Progenitor cell of endocrine pancreas (in vitro differentiated cells): ENCODE measurements around the gene FCGR3A. TPM values are rescaled to one million over a fixed set of nuclear protein-coding genes. Genes with fewer than 3 reads are reported as not detected.

Experiments used
- DNase-seq: peaks from one replicate; pipeline ENCODE4 v3.0.0; 2021; ENCODE audit warnings: low spot score; ENCODE audit not compliant: unreplicated experiment
- H3K27ac Mint-ChIP-seq: 2 replicates; pipeline ENCODE4 v1.8.0; 2021; ENCODE audit warnings: mild to moderate bottlenecking, moderate library complexity, mixed read lengths
- H3K27me3 Mint-ChIP-seq: 2 replicates; pipeline ENCODE4 v1.8.0; 2021; ENCODE audit warnings: mixed read lengths
- H3K36me3 Mint-ChIP-seq: 2 replicates; pipeline ENCODE4 v1.8.0; 2022; ENCODE audit warnings: mixed read lengths; ENCODE audit not compliant: insufficient read depth
- H3K4me1 Mint-ChIP-seq: 2 replicates; pipeline ENCODE4 v1.8.0; 2021; ENCODE audit warnings: low read depth, mixed read lengths
- H3K4me3 Mint-ChIP-seq: 2 replicates; pipeline ENCODE4 v1.8.0; 2021; ENCODE audit warnings: low read depth, mild to moderate bottlenecking, moderate library complexity, mixed read lengths
- H3K9me3 Mint-ChIP-seq: 2 replicates; pipeline ENCODE4 v1.8.0; 2021; ENCODE audit warnings: low read depth, mixed read lengths
- total RNA-seq: library from RNA; stranded (reverse); gene quantifications from 2 replicates; pipeline ENCODE4 v1.2.1, GENCODE V29; 2021
- TF ChIP-seq, protein P1 (sequence below): fragments of 200-600 bp; sonication (generic); IDR thresholded peaks from one replicate; pipeline ENCODE4 v1.5.0; 2021; ENCODE audit warnings: antibody characterized with exemption, mild to moderate bottlenecking; ENCODE audit not compliant: unreplicated experiment

The FCGR3A gene
- total RNA-seq, 1 donor from 2014 or later, result not detected

DNA sequence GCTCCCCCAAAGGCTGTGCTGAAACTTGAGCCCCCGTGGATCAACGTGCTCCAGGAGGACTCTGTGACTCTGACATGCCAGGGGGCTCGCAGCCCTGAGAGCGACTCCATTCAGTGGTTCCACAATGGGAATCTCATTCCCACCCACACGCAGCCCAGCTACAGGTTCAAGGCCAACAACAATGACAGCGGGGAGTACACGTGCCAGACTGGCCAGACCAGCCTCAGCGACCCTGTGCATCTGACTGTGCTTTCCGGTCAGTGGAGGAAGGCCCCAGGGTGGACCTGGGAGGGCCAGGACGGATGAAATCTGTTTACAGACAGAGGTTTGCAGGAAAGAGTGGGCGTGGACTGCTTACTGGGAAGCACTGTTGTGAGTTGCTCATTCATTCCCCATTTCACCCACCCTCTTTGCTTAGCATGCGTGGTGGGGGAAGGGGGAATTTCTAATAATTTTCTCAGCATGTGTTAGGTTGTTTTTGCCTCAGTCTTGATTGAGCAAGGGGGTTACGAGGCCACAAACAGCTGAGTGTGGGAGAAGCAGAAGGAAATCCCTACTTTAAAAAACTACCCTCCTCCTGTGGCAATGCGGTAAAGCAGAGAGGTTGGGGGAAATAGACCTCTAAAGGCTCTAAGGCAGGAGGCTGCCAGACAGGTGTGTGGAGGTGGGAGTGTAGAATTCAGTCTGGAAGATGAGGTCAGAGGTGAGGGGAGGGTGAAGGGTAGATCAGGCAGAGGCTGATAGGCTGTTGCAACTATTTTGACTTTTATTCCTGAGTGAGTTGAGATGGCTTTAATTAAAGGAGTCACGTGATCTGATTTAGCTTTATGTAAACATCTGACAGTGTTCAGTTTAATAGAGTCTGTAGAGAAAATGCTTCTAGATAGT, 43.0 kb downstream of the FCGR3A start:
- H3K27ac Mint-ChIP-seq, result no peak overlapping the region
- H3K4me3 Mint-ChIP-seq, result no peak overlapping the region
- H3K36me3 Mint-ChIP-seq, result no peaks in the 10 kb centered on the region
- no peak for DNase-seq
- H3K27me3 Mint-ChIP-seq, result peaks cover 18% of the 10 kb centered on the region
- H3K4me1 Mint-ChIP-seq, result peaks cover 15% of the 10 kb centered on the region
- TF ChIP-seq, protein P1, sequence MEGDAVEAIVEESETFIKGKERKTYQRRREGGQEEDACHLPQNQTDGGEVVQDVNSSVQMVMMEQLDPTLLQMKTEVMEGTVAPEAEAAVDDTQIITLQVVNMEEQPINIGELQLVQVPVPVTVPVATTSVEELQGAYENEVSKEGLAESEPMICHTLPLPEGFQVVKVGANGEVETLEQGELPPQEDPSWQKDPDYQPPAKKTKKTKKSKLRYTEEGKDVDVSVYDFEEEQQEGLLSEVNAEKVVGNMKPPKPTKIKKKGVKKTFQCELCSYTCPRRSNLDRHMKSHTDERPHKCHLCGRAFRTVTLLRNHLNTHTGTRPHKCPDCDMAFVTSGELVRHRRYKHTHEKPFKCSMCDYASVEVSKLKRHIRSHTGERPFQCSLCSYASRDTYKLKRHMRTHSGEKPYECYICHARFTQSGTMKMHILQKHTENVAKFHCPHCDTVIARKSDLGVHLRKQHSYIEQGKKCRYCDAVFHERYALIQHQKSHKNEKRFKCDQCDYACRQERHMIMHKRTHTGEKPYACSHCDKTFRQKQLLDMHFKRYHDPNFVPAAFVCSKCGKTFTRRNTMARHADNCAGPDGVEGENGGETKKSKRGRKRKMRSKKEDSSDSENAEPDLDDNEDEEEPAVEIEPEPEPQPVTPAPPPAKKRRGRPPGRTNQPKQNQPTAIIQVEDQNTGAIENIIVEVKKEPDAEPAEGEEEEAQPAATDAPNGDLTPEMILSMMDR, result no peak
- H3K9me3 Mint-ChIP-seq, result no peaks in the 10 kb centered on the region

DNA sequence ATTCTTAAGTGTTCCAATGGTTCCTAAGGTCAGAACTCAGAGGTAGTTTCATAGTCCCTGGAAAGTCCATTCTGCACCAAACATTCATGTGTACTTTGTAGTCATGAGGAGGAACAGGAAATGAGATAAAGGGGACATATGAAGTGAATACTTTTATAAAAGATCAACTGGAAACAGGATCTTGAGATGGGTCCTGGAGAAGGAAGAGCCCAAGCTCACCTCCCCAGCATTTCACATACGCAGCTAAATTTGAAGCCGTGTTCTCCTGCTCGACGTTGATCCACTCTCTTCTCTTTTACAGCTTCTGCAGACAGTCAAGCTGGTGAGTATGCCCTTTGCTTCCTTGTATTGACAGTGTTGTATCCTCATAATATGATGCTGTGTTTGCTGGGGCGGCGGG, 43.9 kb downstream of the FCGR3A start:
- Mint-ChIP-seq H3K9me3 (no peaks in the 10 kb centered on the region), H3K36me3 (no peaks in the 10 kb centered on the region), H3K27me3 (peaks cover 20% of the 10 kb centered on the region), H3K4me1 (peaks cover 15% of the 10 kb centered on the region), H3K27ac (no peak overlapping the region), H3K4me3 (no peak overlapping the region)
- no peak for DNase-seq
- TF ChIP-seq, protein P1, result no peak

DNA sequence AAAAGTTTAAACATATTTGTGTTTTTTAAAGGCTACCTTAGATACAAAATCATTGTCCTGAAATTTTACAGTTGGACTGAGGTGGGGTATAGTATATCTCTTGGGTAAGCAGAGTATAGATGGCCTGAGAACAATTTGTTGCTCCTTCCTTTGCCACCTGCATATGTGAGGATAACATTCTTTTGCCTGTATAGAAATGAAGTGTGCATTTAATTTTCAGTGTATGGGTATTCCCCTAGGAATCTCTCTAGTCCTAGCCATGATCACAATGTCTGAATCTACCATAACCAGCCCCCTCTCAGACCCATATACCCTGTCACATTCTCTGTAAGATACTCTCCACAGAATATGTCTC, 46.2 kb downstream of the FCGR3A start:
- peaks cover 15% of the 10 kb centered on the region for H3K4me1 Mint-ChIP-seq

DNA sequence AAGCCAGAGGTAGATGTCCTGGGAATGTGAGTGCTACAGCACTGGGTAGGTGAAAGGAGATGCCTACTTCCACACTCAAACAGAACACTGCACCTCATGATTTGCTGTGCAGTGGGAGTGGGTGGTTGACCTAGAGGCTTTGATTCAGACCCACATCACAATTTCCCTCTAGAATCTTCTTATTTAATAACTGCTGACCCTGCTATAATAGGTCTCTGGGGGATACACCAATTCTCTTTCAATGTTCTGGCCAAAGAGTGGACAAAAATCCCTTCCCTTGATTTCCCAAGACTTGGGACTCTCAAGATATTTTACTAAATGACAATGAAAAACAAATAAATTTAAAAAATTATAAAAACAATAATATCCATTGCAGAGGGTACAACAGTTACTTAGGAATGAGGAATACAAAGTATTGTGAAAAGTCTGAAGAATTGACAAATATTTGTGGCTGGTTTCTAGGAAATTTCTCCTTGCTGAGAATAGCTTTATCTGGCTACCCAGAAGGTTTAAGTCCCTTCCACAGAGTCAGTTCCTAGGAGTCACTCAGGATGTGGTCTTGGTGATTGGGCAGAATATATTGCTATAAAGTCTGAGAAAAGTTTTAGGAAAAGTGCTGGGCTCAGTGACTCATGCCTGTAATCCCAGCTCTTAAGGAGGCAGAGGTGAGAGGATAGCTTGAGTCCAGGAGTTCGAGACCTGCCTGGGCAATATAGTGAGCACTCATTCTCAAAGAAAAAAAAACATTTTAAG, 46.8 kb downstream of the FCGR3A start:
- H3K27me3 Mint-ChIP-seq, result peaks cover 39% of the 10 kb centered on the region

More for the DNA sequence above, 46.2 kb downstream of the FCGR3A start:
- TF ChIP-seq, protein P1, result no peak
- H3K9me3 Mint-ChIP-seq, result no peaks in the 10 kb centered on the region
- no peak for DNase-seq
- H3K27ac Mint-ChIP-seq, result no peak overlapping the region
- no peaks in the 10 kb centered on the region for H3K36me3 Mint-ChIP-seq
- no peak overlapping the region for H3K4me3 Mint-ChIP-seq
- H3K27me3 Mint-ChIP-seq, result peaks cover 39% of the 10 kb centered on the region

DNA sequence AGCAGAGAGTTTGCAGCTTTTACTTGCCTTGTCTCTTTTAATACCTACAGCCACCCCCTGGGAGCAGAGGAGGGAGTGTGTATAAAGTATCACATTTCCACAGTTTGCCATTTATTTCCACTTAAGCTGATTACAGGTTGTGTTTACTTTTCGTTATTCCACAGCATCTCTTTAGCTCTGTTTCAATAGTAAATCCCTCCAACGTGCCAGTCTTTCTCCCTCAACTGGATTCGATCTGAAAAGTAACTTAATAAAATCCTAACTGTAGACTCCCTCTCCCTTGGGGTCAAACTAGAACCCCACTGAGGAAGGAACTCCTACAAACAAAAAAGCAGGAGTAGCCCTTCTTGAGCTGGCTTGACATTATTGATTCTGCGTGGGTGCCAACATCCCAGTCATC, 47.4 kb downstream of the FCGR3A start:
- H3K4me3 Mint-ChIP-seq, result no peak overlapping the region

More for the DNA sequence above, 46.8 kb downstream of the FCGR3A start:
- Mint-ChIP-seq H3K27ac (no peak overlapping the region), H3K9me3 (no peaks in the 10 kb centered on the region), H3K4me3 (no peak overlapping the region), H3K36me3 (no peaks in the 10 kb centered on the region), H3K4me1 (peaks cover 15% of the 10 kb centered on the region)
- DNase-seq, result no peak
- TF ChIP-seq, protein P1, result no peak

More for the DNA sequence above, 47.4 kb downstream of the FCGR3A start:
- no peak overlapping the region for H3K27ac Mint-ChIP-seq
- H3K4me1 Mint-ChIP-seq, result peaks cover 15% of the 10 kb centered on the region
- no peaks in the 10 kb centered on the region for H3K9me3 Mint-ChIP-seq
- TF ChIP-seq, protein P1, result no peak
- H3K36me3 Mint-ChIP-seq, result no peaks in the 10 kb centered on the region
- H3K27me3 Mint-ChIP-seq, result peaks cover 39% of the 10 kb centered on the region
- no peak for DNase-seq
